Adrenal gland (tissue), 5 donors: ENCODE data around the gene DRC7.

ENCODE experiments used
- CTCF ChIP-seq, 6 experiments: fragments of 450-650 bp in 4 of 6; fragments of 200-600 bp in 2 of 6; sonication (generic) in 1 of 6; IDR thresholded peaks; 1 replicate in 5 of 6; 2 replicates in 1 of 6; pipeline versions ENCODE4 v1.5.1 to v1.8.0; 2016 to 2021; ENCODE audit warnings: antibody characterized with exemption in 6 of 6, mild to moderate bottlenecking in 2 of 6, moderate library complexity in 1 of 6
- POLR2A ChIP-seq, 2 donors: fragments of 450-650 bp; IDR thresholded peaks; one replicate each; pipeline ENCODE4 v1.6.1; 2017; ENCODE audit warnings: antibody characterized with exemption in 2 of 2, mild to moderate bottlenecking in 2 of 2, moderate library complexity in 1 of 2
- donor health status: DM: no; HTN: no; CAD: no.

DNA sequence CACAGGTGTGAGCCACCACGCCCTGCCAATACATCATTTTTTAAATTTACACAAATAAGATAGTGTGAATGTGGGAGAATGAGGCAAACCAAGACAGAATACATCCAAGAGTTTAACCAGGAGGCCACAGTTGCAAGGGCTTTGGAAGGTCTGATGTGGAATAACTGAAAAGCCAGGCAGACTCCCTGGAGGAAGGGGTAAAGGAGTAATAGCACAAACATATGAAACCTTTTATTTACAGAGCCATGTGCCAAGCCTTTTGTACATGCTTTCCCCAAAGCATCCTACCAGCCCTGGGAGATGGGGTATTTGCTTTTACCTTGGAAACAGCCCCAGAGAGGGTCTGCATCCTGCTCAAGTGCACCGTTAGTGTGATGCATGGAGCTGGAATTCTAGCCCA is 21.8 kb upstream of the DRC7 start:
- TF ChIP-seq CTCF (IDR thresholded peaks at IDR 0.05) (no peak), POLR2A (IDR thresholded peaks at IDR 0.05) (no peak)
